EL (cell line): ENCODE measurements around the gene OR2M7.
"Not testable (repeated sequence)": the region's sequence is repeated elsewhere in the genome, so short reads cannot be mapped to it uniquely, and the experiment has no call there.

Source experiments
- DNase-seq: peaks from one replicate; pipeline ENCODE4 v3.0.0-alpha.2; 2016

OR2M7 gene, protein sequence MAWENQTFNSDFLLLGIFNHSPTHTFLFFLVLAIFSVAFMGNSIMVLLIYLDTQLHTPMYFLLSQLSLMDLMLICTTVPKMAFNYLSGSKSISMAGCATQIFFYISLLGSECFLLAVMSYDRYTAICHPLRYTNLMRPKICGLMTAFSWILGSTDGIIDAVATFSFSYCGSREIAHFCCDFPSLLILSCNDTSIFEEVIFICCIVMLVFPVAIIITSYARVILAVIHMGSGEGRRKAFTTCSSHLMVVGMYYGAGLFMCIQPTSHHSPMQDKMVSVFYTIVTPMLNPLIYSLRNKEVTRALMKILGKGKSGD

DNA sequence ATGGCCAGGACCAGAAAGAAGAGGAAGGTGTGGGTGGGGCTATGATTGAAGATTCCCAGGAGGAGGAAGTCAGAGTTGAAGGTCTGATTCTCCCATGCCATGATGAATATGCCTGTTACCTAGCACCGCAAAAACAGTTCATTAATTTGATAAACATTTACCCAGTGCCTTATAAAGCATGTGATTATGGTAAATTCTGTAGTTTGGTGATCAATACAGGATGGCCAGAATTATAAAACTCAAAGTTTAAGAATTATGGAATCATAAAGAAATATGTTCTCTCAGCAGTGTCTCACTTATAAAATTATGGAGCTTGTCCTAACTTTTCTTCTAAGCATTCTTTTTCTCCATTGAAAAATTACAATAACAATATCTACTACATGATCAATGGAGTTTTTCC, at the start of gene OR2M7:
OR2M7 (minus strand) TSS at position 101 of the 400 bp plus-strand sequence; CDS start at position 101, 0 bp downstream.
- DNase-seq, result no peak

DNA sequence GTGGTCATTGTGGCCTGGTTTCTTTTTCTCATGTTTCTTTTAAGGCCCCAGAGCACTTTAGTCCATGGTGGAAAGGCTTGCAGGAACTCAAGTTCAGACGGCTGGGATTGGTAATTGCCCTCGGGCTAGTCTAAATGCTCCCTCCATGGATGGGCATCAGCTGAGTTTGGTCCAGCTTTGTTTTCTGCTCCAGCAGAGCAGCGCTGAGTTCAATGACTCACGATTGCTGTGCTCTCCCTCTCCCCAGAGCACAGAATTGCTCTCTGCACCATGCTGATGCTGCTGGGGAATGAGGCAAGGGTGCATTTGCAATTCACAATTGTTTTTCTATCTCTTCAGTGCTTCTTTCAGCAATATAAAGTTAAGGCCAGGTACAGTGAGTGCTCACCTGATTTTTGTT, 49.4 kb upstream of the OR2M7 start:
- DNase-seq, result no peak

DNA sequence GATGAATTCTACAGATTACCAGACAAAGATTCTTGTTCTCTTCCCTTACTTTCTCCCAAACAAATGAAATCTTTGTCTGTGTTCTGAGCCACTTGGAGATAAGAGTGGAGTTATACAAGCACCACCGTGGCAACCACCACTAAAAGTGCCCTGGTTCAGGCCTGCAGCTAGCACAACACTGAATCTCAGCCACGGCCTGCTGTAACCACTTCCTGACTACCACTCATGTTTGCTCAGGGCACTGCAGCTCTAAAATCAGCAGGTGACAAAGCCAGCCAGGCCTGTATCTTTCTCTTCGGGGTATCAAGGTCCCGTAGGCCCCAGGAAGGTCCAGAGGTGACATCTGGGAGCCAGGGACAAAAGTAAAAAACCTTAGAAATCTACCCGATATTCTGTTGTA, 48.0 kb upstream of the OR2M7 start:
- no peak for DNase-seq

DNA sequence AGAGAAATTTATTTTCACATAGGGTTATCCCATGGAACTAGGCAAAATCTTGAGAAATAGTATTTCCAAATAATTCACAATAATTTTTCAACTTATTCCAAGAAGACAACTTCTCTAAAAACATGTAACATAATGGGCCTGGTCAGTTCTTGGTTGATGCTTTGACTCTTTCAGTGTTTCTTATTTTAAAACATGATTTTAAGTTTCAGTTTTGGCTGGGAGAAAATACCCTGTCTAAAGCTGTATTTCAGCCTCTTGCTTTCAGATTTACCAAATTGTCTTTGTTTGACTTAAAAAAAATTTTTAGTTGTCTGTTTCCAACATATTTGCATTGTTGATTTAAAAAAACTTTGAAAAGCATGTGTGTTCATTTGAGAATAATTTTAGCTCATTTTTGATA, 42.2 kb upstream of the OR2M7 start:
- no peak for DNase-seq

DNA sequence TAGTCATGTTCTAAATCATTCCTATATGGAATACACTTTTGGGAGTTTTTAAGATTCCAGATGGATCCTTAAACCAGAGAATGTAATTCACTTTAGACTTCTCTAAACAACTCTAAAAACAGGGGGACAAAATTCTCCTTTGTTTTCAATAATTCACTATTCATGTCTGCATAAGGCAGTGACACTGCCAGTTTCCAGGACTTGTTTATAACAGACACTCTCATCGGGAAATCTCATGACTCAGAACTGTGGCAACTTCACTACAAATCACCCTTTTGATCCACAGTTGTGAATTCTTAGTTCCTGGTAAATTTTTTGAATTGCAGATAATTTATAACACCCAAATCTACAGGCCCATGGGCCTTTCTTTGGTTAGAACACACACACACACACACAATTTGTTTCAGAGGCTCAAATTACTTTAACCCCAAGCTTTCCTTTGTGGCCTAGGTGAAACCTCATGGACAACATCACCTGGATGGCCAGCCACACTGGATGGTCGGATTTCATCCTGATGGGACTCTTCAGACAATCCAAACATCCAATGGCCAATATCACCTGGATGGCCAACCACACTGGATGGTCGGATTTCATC, 36.9 kb upstream of the OR2M7 start, which contains the start of gene OR2T4:
OR2T4 (plus strand) TSS at position 545 of the 595 bp plus-strand sequence; CDS start at position 545, 0 bp downstream.
- no peak for DNase-seq

DNA sequence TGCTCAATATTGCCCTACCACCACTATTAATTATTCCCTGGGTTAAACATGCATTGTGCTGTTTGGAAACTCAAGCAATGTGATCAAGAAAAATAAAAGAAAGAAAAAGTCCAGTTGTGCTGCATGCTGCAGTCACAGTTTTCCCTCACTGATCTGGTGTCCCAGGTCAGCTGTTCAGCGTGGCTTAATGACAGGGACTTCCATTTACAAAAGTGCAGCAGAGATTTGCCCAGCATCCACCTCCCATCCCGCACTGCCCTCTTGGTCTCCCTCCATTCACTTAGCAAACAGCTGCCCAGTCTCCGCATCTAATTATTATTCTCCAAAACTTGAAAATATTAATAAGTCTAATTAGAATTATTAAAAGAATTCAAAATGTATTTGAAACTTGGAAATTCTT, 35.0 kb upstream of the OR2M7 start:
- DNase-seq, result no peak

DNA sequence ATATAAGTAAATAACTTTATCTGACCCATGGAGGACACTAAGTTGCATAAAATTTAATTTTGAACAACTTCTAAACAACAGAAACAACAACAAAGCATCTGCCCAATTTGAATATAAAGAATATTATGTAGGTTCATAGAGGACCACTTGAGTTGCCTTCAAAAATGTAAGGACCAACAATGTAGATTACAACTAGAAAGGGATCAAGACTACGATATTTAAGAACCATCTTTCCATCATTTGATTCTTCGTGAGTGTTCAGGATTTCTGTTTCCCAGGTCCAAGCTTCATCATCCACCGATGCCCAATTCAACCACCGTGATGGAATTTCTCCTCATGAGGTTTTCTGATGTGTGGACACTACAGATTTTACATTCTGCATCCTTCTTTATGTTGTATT, 24.1 kb upstream of the OR2M7 start, which contains the start of gene OR14C36:
OR14C36 (plus strand) TSS at position 301 of the 400 bp plus-strand sequence; CDS start at position 301, 0 bp downstream.
- no peak for DNase-seq

DNA sequence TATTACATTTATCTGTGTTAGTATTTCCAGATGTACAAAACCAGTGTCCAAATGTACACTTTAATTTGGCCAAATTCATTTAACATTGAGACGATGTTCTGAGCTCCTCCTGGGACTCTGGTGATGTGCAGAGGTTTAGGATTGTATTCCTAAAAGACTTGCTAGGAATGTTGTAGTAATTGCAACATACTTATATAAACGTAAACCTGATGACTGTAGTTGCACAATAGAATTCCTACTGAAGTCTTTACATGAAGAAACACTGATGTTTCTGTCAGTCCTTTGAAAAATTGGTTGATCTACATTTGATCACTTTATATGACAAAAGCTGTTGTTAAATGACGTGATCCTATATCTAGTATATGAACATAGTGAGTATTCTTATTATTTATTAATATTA, 19.1 kb upstream of the OR2M7 start:
- no peak for DNase-seq

DNA sequence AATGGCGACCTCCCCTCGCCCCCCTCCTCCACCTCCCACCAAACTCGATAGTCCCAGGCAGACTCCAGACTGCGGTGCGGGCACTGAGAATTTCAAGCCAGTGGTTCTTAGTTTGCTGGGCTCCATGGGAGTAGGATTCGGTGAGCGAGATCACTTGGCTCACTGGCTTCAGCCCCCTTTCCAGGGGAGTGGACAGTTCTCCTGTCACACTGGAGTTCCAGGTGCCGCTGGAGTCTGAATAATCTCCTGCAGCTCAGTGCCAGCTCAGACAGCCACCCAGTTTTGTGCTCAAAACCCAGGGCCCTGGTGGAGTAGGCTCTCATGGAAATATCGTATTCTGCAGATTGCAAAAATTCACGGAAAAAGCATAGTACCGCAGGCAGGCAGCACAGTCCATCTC, 7.6 kb downstream of the OR2M7 start:
- no peak for DNase-seq

DNA sequence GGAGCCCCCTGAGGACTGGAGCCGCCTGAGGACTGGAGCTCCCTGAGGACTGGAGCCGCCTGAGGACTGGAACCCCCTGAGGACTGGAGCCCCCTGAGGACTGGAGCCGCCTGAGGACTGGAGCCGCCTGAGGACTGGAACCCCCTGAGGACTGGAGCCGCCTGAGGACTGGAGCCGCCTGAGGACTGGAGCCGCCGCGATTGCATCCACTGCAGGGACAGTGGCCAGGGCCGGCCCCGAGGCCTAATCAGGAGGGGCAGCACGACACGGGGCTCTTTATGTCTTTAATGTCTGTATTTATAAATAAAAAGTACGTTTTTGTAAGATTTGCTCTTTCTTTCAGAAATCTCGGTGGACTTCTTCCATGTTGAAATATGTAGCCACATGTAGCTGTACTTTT, 17.6 kb downstream of the OR2M7 start:
- DNase-seq, result not testable (repeated sequence)

DNA sequence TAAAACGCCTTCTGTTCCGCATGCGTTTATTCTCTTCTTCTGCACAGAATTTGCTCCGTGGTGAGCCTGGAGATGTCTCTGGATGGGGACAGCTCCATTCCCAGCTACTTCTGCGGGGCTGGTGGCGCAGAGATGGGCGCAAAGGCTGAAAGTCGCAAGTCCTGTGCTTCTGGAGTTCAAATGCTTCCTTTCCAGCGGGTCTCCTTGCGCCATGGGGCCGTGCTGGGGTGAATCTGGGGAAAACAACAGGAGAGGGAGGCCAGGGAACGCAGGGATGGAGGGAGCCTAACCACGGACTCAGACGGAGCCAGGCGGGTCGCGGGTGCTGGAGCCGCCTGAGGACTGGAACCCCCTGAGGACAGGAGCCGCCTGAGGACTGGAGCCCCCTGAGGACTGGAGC, 18.3 kb downstream of the OR2M7 start:
- no peak for DNase-seq

DNA sequence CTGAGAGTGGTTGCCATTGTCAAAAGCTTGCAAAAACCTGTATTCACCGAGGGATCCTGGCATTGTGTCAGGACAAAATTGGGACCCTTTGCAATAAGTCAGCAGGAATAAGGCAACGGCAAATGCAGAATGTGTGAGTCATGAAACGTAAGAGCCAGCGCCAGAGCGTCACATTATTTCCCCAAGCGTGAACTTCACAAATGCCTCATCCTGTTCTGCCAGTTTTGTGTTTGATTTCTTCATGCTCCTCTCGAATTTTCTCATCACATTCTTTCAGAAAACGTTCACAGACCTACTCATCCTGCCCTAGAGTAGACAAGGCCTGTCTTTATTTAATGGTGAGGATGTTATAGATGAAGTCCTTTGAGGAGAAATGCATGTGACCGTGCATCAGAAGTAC, 18.7 kb downstream of the OR2M7 start:
- not testable (repeated sequence) for DNase-seq

DNA sequence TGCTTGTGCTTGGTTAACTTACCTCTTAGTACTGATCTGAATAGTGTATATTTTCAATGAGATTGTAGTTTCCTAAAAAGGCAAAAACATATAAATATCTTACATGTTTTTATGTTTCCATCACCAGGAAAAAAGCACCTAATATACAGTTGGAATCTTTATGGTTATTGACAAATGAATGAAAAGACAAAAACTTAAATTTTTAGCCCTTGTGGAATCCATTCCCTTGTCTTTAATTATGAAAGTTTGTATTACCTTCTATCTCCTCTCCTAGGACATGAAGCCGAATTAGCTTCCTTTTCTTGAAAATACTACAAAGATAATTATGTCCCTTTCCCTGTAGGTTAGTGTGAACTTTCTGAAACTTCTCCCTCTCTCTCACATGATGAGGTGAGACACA, 21.0 kb downstream of the OR2M7 start, which contains the start of gene OR2T12:
OR2T12 (minus strand) TSS at position 101 of the 400 bp plus-strand sequence. CDS start 7,846 bp downstream, outside the sequence.
- no peak for DNase-seq

DNA sequence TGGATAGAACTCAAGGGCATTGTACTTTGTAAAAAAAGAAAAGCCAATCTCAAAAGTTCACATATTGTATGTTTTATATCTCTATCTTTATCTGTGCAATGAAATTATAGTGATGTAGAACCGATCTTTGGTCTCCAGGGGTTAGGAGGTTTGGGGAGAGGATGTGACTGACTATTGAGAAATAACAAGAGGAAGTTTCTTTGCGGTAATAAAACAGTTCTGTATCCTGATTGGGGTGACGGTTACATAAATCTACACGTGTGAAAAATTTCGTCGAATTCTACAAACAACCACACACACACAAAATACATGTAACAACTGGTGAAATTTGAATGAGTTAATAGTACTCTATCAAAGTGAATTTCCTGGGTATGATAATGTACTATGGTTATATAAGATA, 36.0 kb downstream of the OR2M7 start:
- no peak for DNase-seq

DNA sequence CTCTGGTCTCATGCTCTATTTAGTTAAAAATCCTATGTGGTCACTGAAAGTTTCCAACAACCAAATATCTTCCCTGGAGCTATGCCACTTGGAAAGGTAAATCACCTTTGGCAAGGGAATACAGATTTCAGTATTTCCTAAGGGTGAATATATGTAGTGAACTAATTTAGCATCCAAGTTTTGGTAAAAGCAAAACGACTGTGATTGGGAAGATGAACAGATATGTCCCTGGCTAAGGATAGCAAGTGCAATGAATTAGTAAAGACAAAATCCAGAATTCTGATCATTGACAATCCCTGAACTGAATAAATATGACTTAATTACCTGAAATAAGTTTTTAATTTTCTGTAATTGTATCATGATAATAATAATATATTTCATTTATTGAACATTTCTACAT, 46.5 kb downstream of the OR2M7 start, which contains the start of gene OR2T33:
OR2T33 (minus strand) TSS at position 101 of the 400 bp plus-strand sequence. CDS start 4,162 bp downstream, outside the sequence.
- no peak for DNase-seq
